Fibroblast of lung (primary cell): Measurements from ENCODE around the gene PDE11A. TPM values are rescaled to one million over a fixed set of nuclear protein-coding genes. Genes with fewer than 3 reads are reported as not detected.

Experiments
- DNase-seq, 2 donors: peaks; one replicate each; pipeline versions ENCODE4 v3.0.0 to v3.0.0-alpha.2; 2010; ENCODE audit warnings: low read depth in 2 of 2
- H2AFZ ChIP-seq: 2 replicates; pipeline ENCODE4 v1.5.1; 2012; ENCODE audit warnings: low read length, control low read depth, inconsistent platforms
- H3K27ac ChIP-seq: 2 replicates; pipeline ENCODE4 v1.5.1; 2011; ENCODE audit warnings: low read length, control low read depth; ENCODE audit not compliant: insufficient read depth
- H3K27me3 ChIP-seq: 2 replicates; pipeline ENCODE4 v1.5.1; 2011; ENCODE audit warnings: mild to moderate bottlenecking, low read length; ENCODE audit not compliant: control insufficient read depth, insufficient read depth
- H3K36me3 ChIP-seq: 2 replicates; pipeline ENCODE4 v1.5.1; 2011; ENCODE audit warnings: low read length; ENCODE audit not compliant: control insufficient read depth, insufficient read depth
- H3K4me1 ChIP-seq: 2 replicates; pipeline ENCODE4 v1.5.1; 2011; ENCODE audit warnings: low read length; ENCODE audit not compliant: control insufficient read depth, insufficient read depth; ENCODE audit errors: extremely low read depth
- H3K4me2 ChIP-seq: 2 replicates; pipeline ENCODE4 v1.5.1; 2011; ENCODE audit warnings: low read length, control low read depth; ENCODE audit not compliant: insufficient read depth; ENCODE audit errors: extremely low read depth
- H3K4me3 ChIP-seq, 4 experiments: fragments of 200-600 bp in 1 of 4; sonication (generic) in 1 of 4; replicated peaks in 1 of 4; 2 replicates each; pipeline ENCODE4 v1.5.1; 2011 to 2016; ENCODE audit warnings: low read length in 4 of 4, low read depth in 3 of 4, mild to moderate bottlenecking in 3 of 4, control low read depth in 2 of 4, inconsistent platforms in 1 of 4, mixed read lengths in 1 of 4; ENCODE audit not compliant: insufficient read depth in 1 of 4; ENCODE audit errors: control extremely low read depth in 1 of 4
- H3K79me2 ChIP-seq: 2 replicates; pipeline ENCODE4 v1.5.1; 2012; ENCODE audit warnings: mild to moderate bottlenecking, low read length, inconsistent platforms; ENCODE audit not compliant: control insufficient read depth, insufficient read depth
- H3K9ac ChIP-seq: 2 replicates; pipeline ENCODE4 v1.5.1; 2011; ENCODE audit warnings: mild to moderate bottlenecking, low read length, control low read depth; ENCODE audit not compliant: insufficient read depth
- H3K9me3 ChIP-seq: 2 replicates; pipeline ENCODE4 v1.5.1; 2012; ENCODE audit warnings: low read depth, low read length; ENCODE audit not compliant: control insufficient read depth, insufficient read depth
- H4K20me1 ChIP-seq: 2 replicates; pipeline ENCODE4 v1.5.1; 2011; ENCODE audit warnings: low read length; ENCODE audit not compliant: control insufficient read depth, insufficient read depth; ENCODE audit errors: extremely low read depth
- EZH2 ChIP-seq: IDR thresholded peaks from 2 replicates; pipeline ENCODE4 v1.5.1; 2012; ENCODE audit warnings: low read length, control low read depth, mild to moderate bottlenecking; ENCODE audit errors: missing control alignments
- polyA plus RNA-seq, 2 donors: library from polyadenylated mRNA; depleted of rRNA in 1 of 2; stranded (reverse) in 1 of 2; unstranded in 1 of 2; fragments of >200 nt; gene quantifications; 2 replicates each; pipeline ENCODE4 v1.2.1, GENCODE V29; 2011 to 2012; ENCODE audit warnings: missing spikeins in 1 of 2
- total RNA-seq: library from RNA; depleted of rRNA; stranded (reverse); fragments of >200 nt; gene quantifications from 2 replicates; pipeline ENCODE4 v1.2.1, GENCODE V29; 2014
- TF ChIP-seq, protein P1 (sequence below), 2 donors: IDR thresholded peaks in 1 of 2; conservative IDR thresholded peaks in 1 of 2; 1 replicate in 1 of 2; 2 replicates in 1 of 2; pipeline ENCODE4 v1.5.1; 2011 to 2012; ENCODE audit warnings: low read length in 2 of 2, control low read depth in 1 of 2, inconsistent platforms in 1 of 2, low read depth in 1 of 2, mild to moderate bottlenecking in 1 of 2

PDE11A gene
- total and polyA plus RNA-seq, 2 donors (not counting 1 experiment from before 2014, with no cell fraction given), result 0.03 to 0.33 TPM

DNA sequence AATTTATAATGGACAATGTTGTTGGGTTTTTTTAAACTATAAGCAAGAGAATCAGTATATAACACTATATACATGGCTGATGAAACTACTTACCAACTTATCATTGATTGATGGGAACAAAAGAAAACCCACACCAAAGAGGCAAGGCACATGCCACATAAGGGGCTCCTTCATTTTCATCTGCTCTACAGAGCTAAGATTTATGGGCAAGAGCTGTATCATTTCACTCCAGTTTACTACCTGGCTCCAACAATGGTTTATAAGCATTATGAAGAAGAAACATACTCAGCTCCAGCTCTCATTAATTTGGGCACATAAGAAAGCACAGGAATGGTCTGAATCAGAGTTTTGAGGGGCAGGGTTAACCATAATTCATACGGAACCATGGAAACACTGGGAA lies 396.8 kb downstream of the PDE11A start:
- Histone ChIP-seq H2AFZ (no peak overlapping the region), H3K4me1 (no peaks in the 10 kb centered on the region), H3K4me3 (no peak overlapping the region), H3K79me2 (no peaks in the 10 kb centered on the region), H4K20me1 (no peaks in the 10 kb centered on the region), H3K27me3 (no peaks in the 10 kb centered on the region), H3K9ac (no peak overlapping the region), H3K27ac (no peak overlapping the region), H3K36me3 (no peaks in the 10 kb centered on the region), H3K9me3 (no peaks in the 10 kb centered on the region), H3K4me2 (no peak overlapping the region)
- no peak for DNase-seq
- no peak for TF ChIP-seq EZH2
- TF ChIP-seq, protein P1, sequence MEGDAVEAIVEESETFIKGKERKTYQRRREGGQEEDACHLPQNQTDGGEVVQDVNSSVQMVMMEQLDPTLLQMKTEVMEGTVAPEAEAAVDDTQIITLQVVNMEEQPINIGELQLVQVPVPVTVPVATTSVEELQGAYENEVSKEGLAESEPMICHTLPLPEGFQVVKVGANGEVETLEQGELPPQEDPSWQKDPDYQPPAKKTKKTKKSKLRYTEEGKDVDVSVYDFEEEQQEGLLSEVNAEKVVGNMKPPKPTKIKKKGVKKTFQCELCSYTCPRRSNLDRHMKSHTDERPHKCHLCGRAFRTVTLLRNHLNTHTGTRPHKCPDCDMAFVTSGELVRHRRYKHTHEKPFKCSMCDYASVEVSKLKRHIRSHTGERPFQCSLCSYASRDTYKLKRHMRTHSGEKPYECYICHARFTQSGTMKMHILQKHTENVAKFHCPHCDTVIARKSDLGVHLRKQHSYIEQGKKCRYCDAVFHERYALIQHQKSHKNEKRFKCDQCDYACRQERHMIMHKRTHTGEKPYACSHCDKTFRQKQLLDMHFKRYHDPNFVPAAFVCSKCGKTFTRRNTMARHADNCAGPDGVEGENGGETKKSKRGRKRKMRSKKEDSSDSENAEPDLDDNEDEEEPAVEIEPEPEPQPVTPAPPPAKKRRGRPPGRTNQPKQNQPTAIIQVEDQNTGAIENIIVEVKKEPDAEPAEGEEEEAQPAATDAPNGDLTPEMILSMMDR (conservative IDR thresholded peaks at IDR 0.05 in 1 of 2, IDR thresholded peaks at IDR 0.05 in 1 of 2; ENCODE audit: low read depth in 1 of 2, low read length in 2 of 2), result no peak

DNA sequence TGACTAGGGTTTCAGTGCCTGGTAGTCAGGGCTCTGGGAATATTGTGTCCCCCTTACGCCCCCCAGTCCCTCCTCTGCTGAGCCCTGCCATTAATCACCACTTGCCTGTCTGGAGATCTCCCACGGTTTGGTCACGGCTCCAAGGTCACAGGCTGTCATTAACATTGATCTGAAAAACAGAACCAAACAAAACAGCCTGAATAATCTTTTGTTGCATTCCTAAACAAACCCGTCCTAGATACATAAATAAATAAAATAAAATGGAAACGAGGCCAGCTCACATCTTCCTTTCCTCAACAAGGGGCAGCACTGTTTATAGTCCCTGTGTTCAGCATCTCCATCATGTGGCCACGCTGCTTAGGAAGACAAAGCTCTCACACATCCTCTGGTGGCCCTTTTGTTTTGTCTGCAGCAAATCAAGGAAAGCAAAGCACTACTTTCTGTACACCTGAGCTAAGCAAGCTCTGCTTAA lies 397.2 kb downstream of the PDE11A start:
- TF ChIP-seq, protein P1 (conservative IDR thresholded peaks at IDR 0.05 in 1 of 2, IDR thresholded peaks at IDR 0.05 in 1 of 2; ENCODE audit: low read depth in 1 of 2, low read length in 2 of 2), result no peak
- TF ChIP-seq EZH2, result no peak
- H3K79me2 ChIP-seq, result no peaks in the 10 kb centered on the region

DNA sequence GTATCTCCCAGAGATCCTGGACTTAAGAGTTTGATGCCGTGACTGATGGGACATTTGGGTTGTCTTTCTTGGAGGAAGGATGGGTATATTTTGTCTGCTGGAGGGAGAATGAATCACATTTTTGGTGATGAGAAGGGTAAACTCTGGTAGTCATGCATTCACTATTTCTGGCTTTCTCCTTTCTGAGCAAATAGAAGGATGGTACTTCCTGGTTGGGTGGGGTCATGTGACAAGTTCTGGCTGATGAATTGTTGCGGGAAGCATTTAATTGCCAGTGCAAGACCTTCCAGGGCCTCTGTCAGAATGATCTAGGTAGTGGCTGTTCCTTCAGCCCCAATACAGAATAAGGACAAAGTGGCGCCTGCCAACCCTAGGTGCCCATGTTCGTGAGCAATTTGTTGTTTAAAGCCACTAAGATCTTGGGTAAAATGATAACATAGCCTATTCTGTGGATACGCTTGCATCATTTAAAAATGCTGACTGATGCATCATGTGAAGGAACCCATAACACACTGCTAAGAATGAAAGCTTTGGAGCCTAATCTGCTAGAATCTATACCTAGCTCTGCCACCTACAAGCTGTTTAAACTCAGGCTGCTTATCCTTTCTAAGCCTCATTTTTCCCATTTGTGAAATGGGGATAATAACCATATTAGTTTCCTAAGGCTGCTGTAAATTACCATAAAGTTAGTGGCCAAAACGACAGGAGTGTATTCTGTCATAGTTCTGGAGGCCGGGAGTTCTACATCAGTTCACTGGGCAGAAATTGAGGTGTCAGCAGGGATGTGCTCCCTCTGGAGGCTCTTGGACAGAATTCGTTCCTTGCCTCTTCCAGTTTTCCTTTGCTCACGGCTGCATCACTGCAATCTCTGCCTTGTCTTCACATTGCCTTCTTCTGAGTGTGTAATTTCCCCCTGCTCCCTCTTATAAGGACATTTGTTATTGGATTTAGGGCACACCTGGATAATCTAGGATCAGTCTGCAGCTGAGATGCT lies 398.7 kb downstream of the PDE11A start:
- H2AFZ ChIP-seq, result no peak overlapping the region
- H4K20me1 ChIP-seq, result no peaks in the 10 kb centered on the region
- no peaks in the 10 kb centered on the region for H3K9me3 ChIP-seq
- H3K36me3 ChIP-seq, result no peaks in the 10 kb centered on the region
- DNase-seq, result no peak
- no peaks in the 10 kb centered on the region for H3K4me1 ChIP-seq
- no peaks in the 10 kb centered on the region for H3K79me2 ChIP-seq
- H3K9ac ChIP-seq, result no peak overlapping the region
- TF ChIP-seq, protein P1 (conservative IDR thresholded peaks at IDR 0.05 in 1 of 2, IDR thresholded peaks at IDR 0.05 in 1 of 2; ENCODE audit: low read depth in 1 of 2, low read length in 2 of 2), result peak in 1 of 2 donors; percentile 18
- no peak for TF ChIP-seq EZH2
- no peak overlapping the region for H3K4me2 ChIP-seq
- no peak overlapping the region for H3K27ac ChIP-seq
- no peak overlapping the region for H3K4me3 ChIP-seq
- H3K27me3 ChIP-seq, result no peaks in the 10 kb centered on the region

More for the DNA sequence above, 397.2 kb downstream of the PDE11A start:
- no peaks in the 10 kb centered on the region for H4K20me1 ChIP-seq
- no peaks in the 10 kb centered on the region for H3K9me3 ChIP-seq
- H3K9ac ChIP-seq, result no peak overlapping the region
- H3K36me3 ChIP-seq, result no peaks in the 10 kb centered on the region
- no peak overlapping the region for H2AFZ ChIP-seq
- no peak overlapping the region for H3K4me2 ChIP-seq
- no peaks in the 10 kb centered on the region for H3K4me1 ChIP-seq
- H3K4me3 ChIP-seq, result no peak overlapping the region
- DNase-seq, result no peak
- no peaks in the 10 kb centered on the region for H3K27me3 ChIP-seq
- no peak overlapping the region for H3K27ac ChIP-seq
